HEK293 (cell line): ENCODE results near the gene DCP1B.

ENCODE experiments used
- CTCF ChIA-PET: fragments of 350-600 bp; formaldehyde crosslinking; extraction: SDS; loops from one replicate; lab custom pipeline; 2021; ENCODE audit warnings: antibody characterized with exemption; lab: Yijun Ruan, JAX
- POLR2A ChIA-PET: fragments of 300-600 bp; formaldehyde crosslinking; extraction: SDS; loops from one replicate; lab custom pipeline; 2020; ENCODE audit warnings: antibody characterized with exemption, inconsistent platforms; lab: Yijun Ruan, JAX
- H3K27ac ChIP-seq: fragments of 200-500 bp; sonication (Bioruptor generic); 2 replicates; pipeline ENCODE4 v1.5.1; 2014; ENCODE audit warnings: low read depth, low read length, control low read depth, inconsistent platforms; ENCODE audit errors: extremely low read depth
- H3K36me3 ChIP-seq, 2 experiments: fragments of 200-500 bp in 1 of 2; sonication (Bioruptor generic) in 1 of 2; 1 replicate in 1 of 2; 2 replicates in 1 of 2; pipeline ENCODE4 v1.5.1; 2014 to 2017; ENCODE audit warnings: inconsistent platforms in 2 of 2, low read length in 2 of 2; ENCODE audit not compliant: control insufficient read depth in 2 of 2, insufficient read depth in 1 of 2
- H3K4me1 ChIP-seq: fragments of 200-500 bp; sonication (Bioruptor generic); 2 replicates; pipeline ENCODE4 v1.5.1; 2014; ENCODE audit warnings: mild to moderate bottlenecking, low read length, inconsistent platforms; ENCODE audit not compliant: control insufficient read depth, insufficient read depth
- H3K4me3 ChIP-seq: 2 replicates; pipeline ENCODE4 v1.5.1; 2011; ENCODE audit warnings: low read depth, mild to moderate bottlenecking, control low read depth, low read length, moderate library complexity
- H3K9me3 ChIP-seq: fragments of 200-500 bp; sonication (Bioruptor generic); 2 replicates; pipeline ENCODE4 v1.5.1; 2014; ENCODE audit warnings: low read depth, low read length, inconsistent platforms; ENCODE audit not compliant: control insufficient read depth, insufficient read depth
- HIC1 ChIP-seq: fragments of 450-650 bp; formaldehyde crosslinking; IDR thresholded peaks from 2 replicates; pipeline ENCODE4 v1.5.1; 2016; ENCODE audit warnings: missing biosample characterization, missing genetic modification characterization
- HOXD13 ChIP-seq: sonication (generic); formaldehyde crosslinking; IDR thresholded peaks from 2 replicates; pipeline ENCODE4 v1.8.0; 2022; ENCODE audit warnings: missing genetic modification reagents, borderline replicate concordance
- PRDM1 ChIP-seq: fragments of 450-650 bp; formaldehyde crosslinking; IDR thresholded peaks from 2 replicates; pipeline ENCODE4; 2016; ENCODE audit warnings: missing biosample characterization, missing genetic modification characterization
- PRDM10 ChIP-seq: fragments of 450-650 bp; formaldehyde crosslinking; IDR thresholded peaks from 2 replicates; pipeline ENCODE4 v1.5.1; 2016; ENCODE audit warnings: missing biosample characterization, missing genetic modification characterization
- PRDM6 ChIP-seq: fragments of 450-650 bp; formaldehyde crosslinking; IDR thresholded peaks from 2 replicates; pipeline ENCODE4 v1.5.1; 2017; ENCODE audit warnings: missing biosample characterization, missing genetic modification characterization
- SCRT2 ChIP-seq: fragments of 450-650 bp; formaldehyde crosslinking; IDR thresholded peaks from 2 replicates; pipeline ENCODE4 v1.5.1; 2016; ENCODE audit warnings: missing biosample characterization, missing genetic modification characterization
- SP2 ChIP-seq: fragments of 450-650 bp; formaldehyde crosslinking; IDR thresholded peaks from 2 replicates; pipeline ENCODE4 v1.5.1; 2016; ENCODE audit warnings: missing biosample characterization, missing genetic modification characterization
- SP3 ChIP-seq: fragments of 450-650 bp; formaldehyde crosslinking; IDR thresholded peaks from 2 replicates; pipeline ENCODE4 v1.5.1; 2016; ENCODE audit warnings: missing biosample characterization, missing genetic modification characterization
- ZBTB10 ChIP-seq: fragments of 450-650 bp; formaldehyde crosslinking; IDR thresholded peaks from 2 replicates; pipeline ENCODE4 v1.5.1; 2016; ENCODE audit warnings: missing biosample characterization, missing genetic modification characterization
- ZBTB48 ChIP-seq: fragments of 450-650 bp; formaldehyde crosslinking; IDR thresholded peaks from 2 replicates; pipeline ENCODE4 v1.5.1; 2016; ENCODE audit warnings: missing biosample characterization, missing genetic modification characterization
- ZFP41 ChIP-seq: fragments of 450-650 bp; formaldehyde crosslinking; IDR thresholded peaks from 2 replicates; pipeline ENCODE4 v1.5.1; 2016; ENCODE audit warnings: missing biosample characterization, missing genetic modification characterization, borderline replicate concordance
- ZNF155 ChIP-seq: fragments of 450-650 bp; formaldehyde crosslinking; IDR thresholded peaks from 2 replicates; pipeline ENCODE4 v1.5.1; 2016; ENCODE audit warnings: missing biosample characterization, missing genetic modification characterization
- ZNF24 ChIP-seq: fragments of 450-650 bp; formaldehyde crosslinking; IDR thresholded peaks from 2 replicates; pipeline ENCODE4 v1.5.1; 2016; ENCODE audit warnings: missing biosample characterization, missing genetic modification characterization
- ZNF302 ChIP-seq: fragments of 450-650 bp; formaldehyde crosslinking; IDR thresholded peaks from 2 replicates; pipeline ENCODE4 v1.5.1; 2016; ENCODE audit warnings: missing biosample characterization, missing genetic modification characterization, low read depth
- ZNF416 ChIP-seq: fragments of 450-650 bp; formaldehyde crosslinking; IDR thresholded peaks from 2 replicates; pipeline ENCODE4 v1.5.1; 2016; ENCODE audit warnings: missing biosample characterization, missing genetic modification characterization
- ZNF473 ChIP-seq: fragments of 450-650 bp; formaldehyde crosslinking; IDR thresholded peaks from 2 replicates; pipeline ENCODE4 v1.5.1; 2017; ENCODE audit warnings: missing biosample characterization, missing genetic modification characterization
- ZNF544 ChIP-seq: fragments of 450-650 bp; formaldehyde crosslinking; IDR thresholded peaks from 2 replicates; pipeline ENCODE4 v1.5.0; 2017; ENCODE audit warnings: missing biosample characterization, missing genetic modification characterization
- ZNF549 ChIP-seq: fragments of 450-650 bp; IDR thresholded peaks from 2 replicates; pipeline ENCODE4 v1.5.1; 2018; ENCODE audit warnings: missing biosample characterization, missing genetic modification characterization, mild to moderate bottlenecking, inconsistent platforms, moderate library complexity
- ZNF560 ChIP-seq: fragments of 450-650 bp; formaldehyde crosslinking; IDR thresholded peaks from 2 replicates; pipeline ENCODE4 v1.5.1; 2017; ENCODE audit warnings: missing biosample characterization, missing genetic modification characterization, borderline replicate concordance
- ZNF561 ChIP-seq: fragments of 450-650 bp; IDR thresholded peaks from 2 replicates; pipeline ENCODE4 v1.5.1; 2018; ENCODE audit warnings: missing biosample characterization, missing genetic modification characterization, borderline replicate concordance
- ZNF580 ChIP-seq: fragments of 450-650 bp; formaldehyde crosslinking; IDR thresholded peaks from 2 replicates; pipeline ENCODE4 v1.5.1; 2016; ENCODE audit warnings: missing biosample characterization, missing genetic modification characterization
- ZXDB ChIP-seq: fragments of 450-650 bp; formaldehyde crosslinking; IDR thresholded peaks from 2 replicates; pipeline ENCODE4 v1.5.1; 2016; ENCODE audit warnings: missing biosample characterization, missing genetic modification characterization

DCP1B gene

GRCh38 chr12:1994429-1995143 is 9.7 kb downstream of the DCP1B start (continued):
- TF ChIP-seq HIC1 (tag by site-specific recombination) (no peak), SP3 (tag by site-specific recombination) (no peak), ZNF302 (no peak)

- H3K36me3 ChIP-seq: peaks cover 31 to 54% of the 10 kb centered on the region in 2 experiments
- no peaks in the 10 kb centered on the region for H3K9me3 ChIP-seq
- TF ChIP-seq ZXDB (no peak), PRDM6 (tag by site-specific recombination) (peak; percentile 57)
- H3K4me1 ChIP-seq: 0 out of 2 replicates have a peak, but pooled peaks cover 6% of the 10 kb centered on the region
- CTCF ChIA-PET: interaction anchor here (1.1 to 1.2 kb wide), 2 partner anchors 13 to 40 kb away, joined by 4 read pairs; no protein-coding TSS in a partner anchor
- POLR2A ChIA-PET: no interaction called here
- H3K27ac ChIP-seq: no peak overlapping the region
- no peak overlapping the region for H3K4me3 ChIP-seq
These were observed 10.3 kb downstream of the DCP1B start for GRCh38 chr12:1993871-1994371.

- 0 out of 2 replicates have a peak, but pooled peaks cover 6% of the 10 kb centered on the region for H3K4me1 ChIP-seq
- no peak overlapping the region for H3K27ac ChIP-seq
- H3K36me3 ChIP-seq: peaks cover 36 to 58% of the 10 kb centered on the region in 2 experiments
- no peaks in the 10 kb centered on the region for H3K9me3 ChIP-seq
- ChIA-PET CTCF (interaction anchor here (1.1 to 1.2 kb wide), 2 partner anchors 14 to 41 kb away, joined by 4 read pairs; no protein-coding TSS in a partner anchor), POLR2A (no interaction called here)
- no peak overlapping the region for H3K4me3 ChIP-seq
- TF ChIP-seq ZNF561 (tag by site-specific recombination) (no peak), ZNF560 (tag by site-specific recombination) (no peak), HOXD13 (no peak), ZNF416 (no peak), ZBTB10 (tag by site-specific recombination) (no peak), ZNF155 (tag by site-specific recombination) (no peak), ZNF549 (tag by site-specific recombination) (no peak), ZNF580 (tag by site-specific recombination) (no peak), ZNF24 (tag by site-specific recombination) (no peak), PRDM10 (no peak), PRDM1 (no peak), ZNF473 (tag by site-specific recombination) (peak; percentile 88; the same call in 1 of the 2 replicates), ZFP41 (tag by site-specific recombination) (no peak), SP2 (no peak), ZNF544 (no peak), ZBTB48 (tag by site-specific recombination) (no peak), SCRT2 (tag by site-specific recombination) (no peak)
These were observed 10.9 kb downstream of the DCP1B start for GRCh38 chr12:1993341-1993740.
